HepG2 (cell line): Measurements from ENCODE around the gene MORC3. TPM values are rescaled to one million over a fixed set of nuclear protein-coding genes. Genes with fewer than 3 reads are reported as not detected.
A peak's percentile ranks its signal among the peaks of the same experiment; 100 is the strongest.

Experiments used
- ATAC-seq: fragments of 200-7000 bp; cut with Tn5 transposase; 3 replicates; pipeline ENCODE4 v1.9.1; 2020; ENCODE audit warnings: mild to moderate bottlenecking, moderate library complexity
- BruUV-seq: library from RNA; stranded (reverse); fragments of 400-500 nt; replicated peaks from 2 replicates; lab custom pipeline; 2021; lab: Mats Ljungman, UMichigan
- CTCF ChIA-PET: fragments of 300-600 bp; formaldehyde crosslinking; extraction: SDS; loops from one replicate; lab custom pipeline; 2021; ENCODE audit warnings: low total read pairs, inconsistent platforms, low intra/inter-chr PET ratio; lab: Yijun Ruan, JAX
- POLR2A ChIA-PET: fragments of 350-600 bp; sonication (Branson Sonifier 250); formaldehyde crosslinking; loops from one replicate; lab custom pipeline; 2020; ENCODE audit warnings: antibody characterized with exemption, inconsistent platforms; lab: Yijun Ruan, JAX
- DNase-seq: peaks from one replicate; pipeline ENCODE4 v3.0.0-alpha.2; 2015; ENCODE audit warnings: low spot score
- FAIRE-seq: peaks from 3 replicates; lab custom pipeline; 2011; peaks lifted over from hg19 to GRCh38; lab: Jason Lieb, UNC
- H2AFZ ChIP-seq: one replicate; pipeline ENCODE4 v1.6.1; 2011; ENCODE audit warnings: low read length, inconsistent platforms
- H3K27ac ChIP-seq: fragments of 300-600 bp; 3 replicates; pipeline ENCODE4 v1.8.0; 2011; ENCODE audit warnings: mixed run types, mild to moderate bottlenecking, mixed read lengths, low read length, inconsistent platforms; ENCODE audit not compliant: insufficient read depth; ENCODE audit errors: extremely low read length
- H3K27me3 ChIP-seq, 2 experiments: fragments of 200-600 bp in 1 of 2; 2 replicates in 1 of 2; 3 replicates in 1 of 2; pipeline versions ENCODE4 v1.6.0 to v1.8.0; 2011; ENCODE audit warnings: low read length in 2 of 2, mild to moderate bottlenecking in 2 of 2, moderate library complexity in 2 of 2, inconsistent platforms in 1 of 2; ENCODE audit not compliant: insufficient read depth in 2 of 2, control insufficient read depth in 1 of 2
- H3K36me3 ChIP-seq, 2 experiments: fragments of 200-600 bp in 1 of 2; replicated peaks in 1 of 2; 2 replicates in 1 of 2; 3 replicates in 1 of 2; pipeline versions ENCODE4 v1.5.1 to v1.8.0; 2011; ENCODE audit warnings: low read length in 2 of 2, inconsistent platforms in 1 of 2; ENCODE audit not compliant: insufficient read depth in 2 of 2, control insufficient read depth in 1 of 2
- H3K4me1 ChIP-seq: 2 replicates; pipeline ENCODE4 v1.5.1; 2012; ENCODE audit warnings: low read length, inconsistent platforms; ENCODE audit not compliant: insufficient read depth
- H3K4me2 ChIP-seq: 2 replicates; pipeline ENCODE4 v1.6.0; 2011; ENCODE audit warnings: low read depth, low read length, inconsistent platforms
- H3K4me3 ChIP-seq, 3 experiments: fragments of 200-600 bp in 1 of 3; sonication (generic), shearing (Covaris generic) in 1 of 3; replicated peaks in 1 of 3; 2 replicates each; pipeline ENCODE4 v1.5.1; 2011 to 2016; ENCODE audit warnings: low read length in 3 of 3, inconsistent platforms in 2 of 3, low read depth in 2 of 3, mild to moderate bottlenecking in 2 of 3, control low read depth in 1 of 3, mixed read lengths in 1 of 3; ENCODE audit not compliant: insufficient read depth in 1 of 3
- H3K79me2 ChIP-seq: one replicate; pipeline ENCODE4 v1.6.1; 2011; ENCODE audit warnings: low read length, inconsistent platforms; ENCODE audit not compliant: insufficient read depth
- H3K9ac ChIP-seq: 2 replicates; pipeline ENCODE4 v1.6.0; 2011; ENCODE audit warnings: mild to moderate bottlenecking, low read depth, low read length, inconsistent platforms; ENCODE audit not compliant: insufficient read depth
- H3K9me3 ChIP-seq: 2 replicates; pipeline ENCODE4 v1.5.1; 2012; ENCODE audit warnings: mild to moderate bottlenecking, low read length
- H4K20me1 ChIP-seq: 2 replicates; pipeline ENCODE4 v1.6.0; 2011; ENCODE audit warnings: inconsistent platforms, mild to moderate bottlenecking, low read length, moderate library complexity; ENCODE audit not compliant: insufficient read depth
- AHR ChIP-seq: IDR thresholded peaks from 2 replicates; pipeline ENCODE4 v1.6.1; 2018; ENCODE audit warnings: missing genetic modification reagents, missing compliant biosample characterization
- BHLHE40 ChIP-seq: IDR thresholded peaks from 2 replicates; pipeline ENCODE4 v1.6.1; 2011; ENCODE audit warnings: low read length, improper control_type of control experiment
- ELK4 ChIP-seq: sonication (generic); formaldehyde crosslinking; IDR thresholded peaks from 2 replicates; pipeline ENCODE4 v1.9.0; 2021; ENCODE audit warnings: missing genetic modification reagents, borderline replicate concordance
- IKZF4 ChIP-seq: sonication (generic); formaldehyde crosslinking; IDR thresholded peaks from 2 replicates; pipeline ENCODE4 v1.5.1; 2020; ENCODE audit warnings: borderline replicate concordance, mild to moderate bottlenecking, low read depth, missing genetic modification reagents; ENCODE audit errors: not compliant biosample characterization
- KDM5A ChIP-seq: fragments of 200-600 bp; sonication (generic); IDR thresholded peaks from 2 replicates; pipeline ENCODE4 v1.7.0; 2018; ENCODE audit warnings: antibody characterized with exemption, mild to moderate bottlenecking, low read length, borderline replicate concordance
- MBD4 ChIP-seq: IDR thresholded peaks from 2 replicates; pipeline ENCODE4 v1.6.1; 2012; ENCODE audit warnings: low read length, inconsistent platforms, borderline replicate concordance
- SP140L ChIP-seq: sonication (generic); formaldehyde crosslinking; IDR thresholded peaks from 2 replicates; pipeline ENCODE4 v1.4.0; 2020; ENCODE audit warnings: missing genetic modification reagents, borderline replicate concordance
- TEAD3 ChIP-seq: optimal IDR thresholded peaks from 2 replicates; pipeline ENCODE3; 2016; ENCODE audit warnings: borderline replicate concordance
- THYN1 ChIP-seq: sonication (generic); formaldehyde crosslinking; IDR thresholded peaks from 2 replicates; pipeline ENCODE4 v1.8.1; 2023; ENCODE audit warnings: low read depth, mild to moderate bottlenecking, moderate library complexity, missing genetic modification reagents, borderline replicate concordance
- ZBTB33 ChIP-seq: sonication (generic); formaldehyde crosslinking; IDR thresholded peaks from 2 replicates; pipeline ENCODE4 v1.4.0; 2020; ENCODE audit warnings: missing genetic modification reagents
- ZBTB39 ChIP-seq: sonication (generic); formaldehyde crosslinking; IDR thresholded peaks from 2 replicates; pipeline ENCODE4 v1.5.0; 2020; ENCODE audit warnings: missing genetic modification reagents
- ZFP62 ChIP-seq: sonication (generic); formaldehyde crosslinking; IDR thresholded peaks from 2 replicates; pipeline ENCODE4 v1.4.0; 2020; ENCODE audit warnings: missing genetic modification reagents
- ZNF225 ChIP-seq: sonication (generic); formaldehyde crosslinking; IDR thresholded peaks from 2 replicates; pipeline ENCODE4 v1.4.0; 2020; ENCODE audit warnings: mild to moderate bottlenecking, missing genetic modification reagents
- WGBS: methylation state at CpG from one replicate; pipeline ENCODE4 v1.1.6; 2017; ENCODE audit warnings: low lambda C conversion rate; 5-methylcytosine and 5-hydroxymethylcytosine counted together
- in situ Hi-C: cut with HindIII; loops from 2 replicates; pipeline ENCODE4 v1.10.0; 2017; ENCODE audit warnings: low pct_unique_long_range_greater_than_20kb; ENCODE audit not compliant: extremely low pct_ligation_motif_present
- intact Hi-C: fragments of 100-400 bp; cut with micrococcal nuclease; formaldehyde crosslinking; loops from one replicate; pipeline ENCODE4 v1.10.0; 2022; ENCODE audit not compliant: unreplicated experiment
- polyA plus RNA-seq, 8 experiments: library from polyadenylated mRNA; depleted of rRNA in 3 of 8; stranded (reverse) in 7 of 8; unstranded in 1 of 8; fragments of >200 nt; fragmentation: Illumina TruSeq in 4 of 8; extraction: Trizol in 4 of 8; gene quantifications; 2 replicates each; pipeline versions ENCODE4 v1.2.1 to v1.2.3, GENCODE V29; 2011 to 2016; ENCODE audit warnings: low read depth in 4 of 8, missing spikeins in 1 of 8, mixed read lengths in 1 of 8; ENCODE audit not compliant: insufficient read depth in 1 of 8
- total RNA-seq, 5 experiments: library from RNA; depleted of rRNA; stranded (reverse); fragments of >200 nt; fragmentation: Illumina TruSeq; extraction: Trizol; gene quantifications; 2 replicates each; pipeline ENCODE4 v1.2.3, GENCODE V29; 2016; ENCODE audit warnings: low read depth in 1 of 5

The MORC3 gene
- total and polyA plus RNA-seq, 2 of the 13 experiments (the other 11 are each of a cell fraction or from before 2014, with no cell fraction given) = 12.9 to 19.5 TPM

- no peaks in the 10 kb centered on the region for H4K20me1 ChIP-seq
- POLR2A ChIA-PET = no interaction called here
- no peak overlapping the region for H3K9ac ChIP-seq
- FAIRE-seq = no peak
- H3K27ac ChIP-seq = no peak overlapping the region
- H3K4me2 ChIP-seq = no peak overlapping the region
- DNase-seq = peak; percentile 9
- CTCF ChIA-PET = no interaction called here
- H3K27me3 ChIP-seq = no peaks in the 10 kb centered on the region
- no peaks in the 10 kb centered on the region for H3K79me2 ChIP-seq
- in situ Hi-C loops = no loop called here
- H2AFZ ChIP-seq = no peak overlapping the region
- BruUV-seq = no TSS peak
- no peak for TF ChIP-seq ZNF225 (CRISPR knock-in tag)
- TF ChIP-seq THYN1 (CRISPR knock-in tag) = no peak
- no peak for TF ChIP-seq ZFP62 (CRISPR knock-in tag)
- no peak for TF ChIP-seq TEAD3 (CRISPR knock-in tag)
- TF ChIP-seq KDM5A = no peak
- TF ChIP-seq SP140L = no peak
- TF ChIP-seq AHR = no peak
- TF ChIP-seq MBD4 = no peak
- no peak for TF ChIP-seq ELK4 (CRISPR knock-in tag)
- TF ChIP-seq ZBTB33 (CRISPR knock-in tag) = no peak
- TF ChIP-seq IKZF4 (CRISPR knock-in tag) = no peak
- no peak for TF ChIP-seq BHLHE40
- TF ChIP-seq ZBTB39 (CRISPR knock-in tag) = no peak
- no peak for ATAC-seq
- H3K4me1 ChIP-seq = 0 out of 2 replicates have a peak, but pooled peaks cover 9% of the 10 kb centered on the region
- intact Hi-C loops = no loop called here
- no peak overlapping the region for H3K4me3 ChIP-seq
- H3K9me3 ChIP-seq = no peaks in the 10 kb centered on the region
- WGBS = 96% methylated on average over 5 of the region's 5 CpGs
- H3K36me3 ChIP-seq = peaks cover 9 to 36% of the 10 kb centered on the region in 2 experiments
Measured at GRCh38 chr21:36354918-36355680, 35.1 kb downstream of the MORC3 start.
